HG03575 (cell line): Measurements from ENCODE around the gene NTHL1.
"Not testable (repeated sequence)": the region's sequence is repeated elsewhere in the genome, so short reads cannot be mapped to it uniquely, and the experiment has no call there.

Experiments
- ATAC-seq: cut with Tn5 transposase; IDR thresholded peaks from one replicate; pipeline ENCODE4 v1.9.1; 2021; ENCODE audit not compliant: unreplicated experiment, insufficient number of reproducible peaks, low FRiP score; ENCODE audit errors: extremely low read depth

The NTHL1 gene

DNA sequence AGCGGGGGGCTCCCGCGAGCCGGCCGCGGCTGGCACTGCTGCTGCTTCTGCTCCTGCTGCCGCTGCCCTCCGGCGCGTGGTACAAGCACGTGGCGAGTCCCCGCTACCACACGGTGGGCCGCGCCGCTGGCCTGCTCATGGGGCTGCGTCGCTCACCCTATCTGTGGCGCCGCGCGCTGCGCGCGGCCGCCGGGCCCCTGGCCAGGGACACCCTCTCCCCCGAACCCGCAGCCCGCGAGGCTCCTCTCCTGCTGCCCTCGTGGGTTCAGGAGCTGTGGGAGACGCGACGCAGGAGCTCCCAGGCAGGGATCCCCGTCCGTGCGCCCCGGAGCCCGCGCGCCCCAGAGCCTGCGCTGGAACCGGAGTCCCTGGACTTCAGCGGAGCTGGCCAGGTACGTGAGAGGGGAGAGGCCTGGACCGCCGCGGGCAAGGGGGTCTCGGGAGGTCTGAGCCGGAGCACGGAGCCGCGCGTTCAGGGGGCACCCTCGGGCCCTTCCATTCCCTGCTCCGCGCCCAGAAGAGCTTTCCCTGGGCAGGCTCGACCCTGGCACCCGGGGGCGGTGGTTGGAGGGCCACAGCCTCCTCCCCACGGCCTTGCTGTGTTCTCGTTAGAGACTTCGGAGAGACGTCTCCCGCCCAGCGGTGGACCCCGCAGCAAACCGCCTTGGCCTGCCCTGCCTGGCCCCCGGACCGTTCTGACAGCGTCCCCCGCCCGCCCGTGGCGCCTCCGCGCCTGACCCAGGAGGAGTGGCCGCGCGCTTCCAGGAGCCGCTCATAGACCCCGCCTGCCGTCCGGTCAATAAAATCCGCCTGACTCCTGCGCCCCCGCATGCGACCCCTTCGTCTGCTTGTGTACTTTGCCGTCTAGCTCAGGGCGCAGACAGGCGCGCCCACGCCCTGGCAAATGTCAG, 27.5 kb downstream of the NTHL1 start:
- no peak for ATAC-seq

DNA sequence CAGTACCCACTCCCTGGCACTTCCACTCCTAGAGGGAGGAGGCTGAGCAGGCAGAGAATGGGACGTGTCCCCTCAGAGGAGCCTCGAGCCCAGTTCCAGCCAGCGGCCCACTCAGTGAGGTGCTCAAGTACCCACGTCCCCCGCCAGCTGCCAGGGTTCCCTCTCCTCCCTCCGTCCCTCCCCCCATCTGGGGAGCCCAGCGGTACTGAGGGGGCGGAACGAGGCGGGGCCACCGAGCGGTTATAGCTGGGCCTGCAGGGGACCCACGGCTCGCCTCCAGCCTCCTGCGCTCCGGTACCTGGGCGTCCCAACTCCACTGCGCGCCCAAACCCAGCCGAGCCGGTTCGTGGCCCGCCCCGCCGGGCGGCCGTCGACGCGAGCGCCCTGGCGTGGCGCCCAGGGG, 28.1 kb downstream of the NTHL1 start, which contains the start of gene NPW:
Gene NPW (plus strand): TSS at position 268 of the 403 bp plus-strand sequence.
- ATAC-seq = no peak

DNA sequence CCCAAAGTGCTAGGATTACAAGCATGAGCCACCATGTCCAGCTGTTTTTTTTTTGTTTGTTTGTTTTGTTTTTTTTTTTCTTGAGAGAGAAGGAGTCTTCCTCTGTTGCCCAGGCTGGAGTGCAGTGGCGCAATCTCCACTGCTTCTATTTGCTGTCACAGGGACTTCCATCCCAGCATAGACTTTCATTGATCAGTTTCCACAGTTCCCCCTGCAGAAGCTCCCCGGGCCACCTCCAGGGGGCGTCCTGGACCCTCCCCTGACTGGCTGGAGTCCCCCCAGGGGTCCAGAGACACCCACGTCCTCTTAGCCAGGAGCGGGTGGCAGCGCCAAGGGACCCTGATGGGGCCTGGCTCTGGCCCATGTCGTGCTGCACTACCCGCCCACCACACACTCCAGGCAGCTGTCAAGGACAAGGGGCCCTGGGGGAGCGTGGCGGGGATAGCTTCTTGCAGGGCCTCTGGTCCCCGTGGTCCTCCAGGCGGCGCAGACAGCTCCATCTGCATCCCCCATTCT, 31.2 kb downstream of the NTHL1 start:
- no peak for ATAC-seq

DNA sequence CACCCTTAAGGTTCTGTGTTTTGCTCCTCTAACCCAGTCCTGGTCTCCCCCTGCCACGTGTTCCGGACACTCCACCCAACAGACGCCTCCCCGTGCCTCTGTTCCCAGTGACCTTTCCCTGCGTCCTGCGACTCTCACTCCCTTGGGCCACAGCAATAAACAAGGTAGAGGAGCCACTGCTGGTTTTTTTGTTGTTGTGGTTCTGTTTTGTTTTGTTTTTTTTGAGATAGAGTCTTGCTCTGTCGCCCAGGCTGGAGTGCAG, 31.8 kb downstream of the NTHL1 start:
- ATAC-seq = no peak

DNA sequence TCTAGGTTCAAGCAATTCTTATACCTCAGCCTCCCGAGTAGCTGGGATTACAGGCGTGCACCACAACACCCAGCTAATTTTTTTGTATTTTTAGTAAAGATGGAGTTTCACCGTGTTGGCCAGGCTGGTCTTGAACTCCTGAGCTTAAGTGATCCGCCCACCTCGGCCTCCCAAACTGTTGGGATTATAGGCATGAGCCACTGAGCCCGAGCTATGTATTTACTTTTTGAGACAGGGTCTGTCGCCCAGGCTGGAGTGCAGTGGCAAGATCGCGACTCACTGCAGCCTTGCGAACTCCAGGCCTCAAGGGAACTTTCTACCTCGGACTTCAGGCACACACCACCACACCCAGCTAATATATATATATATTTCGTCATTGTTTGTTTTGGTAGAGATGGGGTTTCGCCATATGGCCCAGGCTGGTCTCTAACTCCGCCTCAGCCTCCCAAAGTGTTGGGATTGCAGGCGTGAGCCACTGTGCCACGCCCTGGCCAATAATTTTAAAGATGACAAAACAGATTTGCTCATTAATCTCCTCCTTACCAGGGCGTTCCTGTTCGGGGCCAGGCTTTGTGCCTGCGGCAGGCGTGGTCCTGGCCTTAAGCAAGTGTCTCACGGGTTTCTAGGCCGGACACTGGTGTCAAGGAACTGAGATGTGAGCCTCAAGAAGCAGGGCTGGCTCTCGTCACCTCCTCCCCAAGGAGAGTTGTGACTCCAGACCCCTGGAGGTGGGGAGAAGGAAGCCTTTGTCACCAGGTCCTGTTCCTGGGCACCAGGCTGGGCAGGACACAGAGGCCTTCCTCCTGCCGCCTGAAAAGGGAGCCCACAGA, 32.3 kb downstream of the NTHL1 start:
- no peak for ATAC-seq

DNA sequence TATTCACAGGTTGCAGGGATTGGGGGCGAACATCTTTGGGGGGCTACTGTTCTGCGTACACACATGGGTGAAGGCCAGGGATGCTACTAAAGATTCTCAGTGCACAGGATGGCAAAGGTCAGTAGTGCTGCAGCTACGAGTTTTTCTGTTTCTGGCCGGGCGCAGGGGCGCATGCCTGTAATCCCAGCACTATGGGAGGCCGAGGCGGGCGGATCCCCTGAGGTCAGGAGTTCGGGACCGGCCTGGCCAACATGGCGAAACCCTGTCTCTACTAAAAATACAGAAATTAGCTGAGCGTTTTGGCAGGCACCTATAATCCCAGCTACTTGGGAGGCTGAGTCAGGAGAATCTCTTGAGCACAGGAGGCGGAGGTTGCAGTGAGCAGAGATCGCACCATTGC, 34.1 kb downstream of the NTHL1 start:
- ATAC-seq = no peak

DNA sequence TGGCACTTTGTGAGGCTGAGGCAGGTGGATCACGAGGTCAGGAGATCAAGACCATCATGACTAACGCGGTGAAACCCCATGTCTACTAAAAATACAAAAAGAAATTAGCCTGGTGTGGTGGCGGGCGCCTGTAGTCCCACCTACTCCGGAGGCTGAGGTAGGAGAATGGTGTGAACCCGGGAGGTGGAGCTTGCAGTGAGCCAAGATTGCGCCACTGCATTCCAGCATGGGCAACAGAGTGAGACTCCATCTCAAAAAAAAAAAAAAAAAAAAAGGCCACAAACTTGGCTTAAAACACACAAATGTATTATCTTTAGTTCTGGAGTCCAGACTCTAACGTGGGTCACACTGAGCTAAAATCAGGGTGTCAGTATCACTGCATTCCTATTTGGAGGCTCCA, 35.9 kb downstream of the NTHL1 start:
- not testable (repeated sequence) for ATAC-seq

DNA sequence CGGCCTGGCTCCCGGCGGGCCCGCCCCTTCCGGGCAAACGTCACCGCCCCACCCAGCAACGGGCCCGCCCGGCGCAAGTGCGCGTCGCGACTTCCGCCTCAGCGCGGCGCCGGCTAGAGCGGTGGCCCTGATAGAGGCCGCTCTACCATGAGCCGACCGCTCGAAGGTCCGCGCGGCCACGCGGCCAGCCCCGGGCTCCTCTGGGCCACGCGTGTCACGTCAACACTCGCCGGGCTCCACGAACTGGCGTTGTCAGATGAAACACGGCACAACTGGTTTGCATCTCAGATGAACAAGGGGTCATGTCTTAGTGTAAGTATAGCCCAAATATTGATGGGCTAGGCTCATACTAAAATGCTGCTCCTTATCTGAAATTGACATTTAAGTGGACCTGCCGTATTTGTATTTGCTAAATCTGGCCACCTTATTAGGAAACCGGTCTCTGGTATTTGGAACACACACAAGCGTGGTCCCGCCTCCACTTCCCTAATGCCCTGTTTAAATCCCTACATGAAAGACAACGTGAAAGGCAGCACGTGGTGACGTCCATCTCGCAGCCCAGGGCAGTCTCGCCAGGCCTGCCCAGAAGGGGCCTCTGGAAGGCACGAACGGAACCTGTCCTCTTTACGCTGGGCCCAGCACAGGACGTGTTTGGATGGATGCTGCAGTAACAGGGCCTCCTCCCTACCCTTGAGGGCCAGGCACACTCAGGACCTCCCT, 37.7 kb downstream of the NTHL1 start, which contains the start of gene ZNF598:
Gene ZNF598 (minus strand): TSS at position 31 of the 720 bp plus-strand sequence.
- ATAC-seq = no peak

DNA sequence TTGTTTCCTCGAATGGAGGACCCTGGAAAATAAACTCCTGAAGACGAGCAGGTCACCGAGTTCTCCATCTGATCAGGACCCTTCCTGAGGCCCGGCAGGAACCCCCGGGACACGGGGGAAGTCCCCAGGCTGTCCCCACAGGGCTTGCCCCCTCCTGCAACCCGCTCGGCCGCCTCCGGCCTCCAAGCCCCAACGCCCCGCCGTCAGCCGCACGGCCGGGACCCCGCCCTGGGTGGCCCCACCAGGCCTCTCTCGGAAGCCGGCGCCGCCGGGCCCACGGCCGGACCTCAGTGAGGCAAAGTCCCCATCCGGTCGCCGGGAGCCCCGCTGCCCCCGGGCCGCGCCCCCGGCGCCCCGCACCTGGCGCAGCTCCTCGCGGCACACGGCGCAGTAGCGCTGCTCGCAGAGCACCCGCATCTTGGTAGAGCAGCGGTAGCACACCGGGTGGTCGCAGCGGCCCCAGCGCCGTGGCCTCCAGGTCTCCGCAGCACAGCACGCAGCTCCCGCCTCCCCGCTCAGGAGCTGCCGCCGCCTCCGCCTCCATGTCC, 38.4 kb downstream of the NTHL1 start:
- no peak for ATAC-seq

DNA sequence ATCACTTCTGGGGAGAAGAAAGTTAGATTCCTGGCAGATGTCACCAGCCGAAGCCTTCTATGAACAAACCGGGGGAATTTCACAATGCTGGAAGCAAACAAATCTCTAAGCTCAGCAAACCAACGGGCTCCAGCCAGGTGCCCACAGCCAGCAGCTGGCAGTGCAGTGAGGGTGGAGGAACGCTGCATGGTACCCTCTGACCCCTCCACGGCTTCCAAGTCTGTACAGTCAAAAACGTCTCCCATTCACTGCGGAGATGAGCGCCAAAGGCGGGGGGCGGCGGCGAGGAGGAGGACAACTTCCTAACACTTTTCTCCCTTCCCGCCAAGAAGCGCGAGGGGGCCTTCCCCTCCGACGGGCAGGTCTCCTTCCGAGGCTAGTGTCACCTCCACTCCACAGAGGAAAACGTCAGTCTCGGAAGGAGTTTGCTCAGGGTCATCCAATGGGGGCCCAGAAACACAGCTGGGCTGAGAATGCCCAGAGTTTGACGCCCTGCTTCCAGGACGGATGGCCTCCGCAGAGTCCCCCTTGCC, 38.9 kb downstream of the NTHL1 start:
- no peak for ATAC-seq

DNA sequence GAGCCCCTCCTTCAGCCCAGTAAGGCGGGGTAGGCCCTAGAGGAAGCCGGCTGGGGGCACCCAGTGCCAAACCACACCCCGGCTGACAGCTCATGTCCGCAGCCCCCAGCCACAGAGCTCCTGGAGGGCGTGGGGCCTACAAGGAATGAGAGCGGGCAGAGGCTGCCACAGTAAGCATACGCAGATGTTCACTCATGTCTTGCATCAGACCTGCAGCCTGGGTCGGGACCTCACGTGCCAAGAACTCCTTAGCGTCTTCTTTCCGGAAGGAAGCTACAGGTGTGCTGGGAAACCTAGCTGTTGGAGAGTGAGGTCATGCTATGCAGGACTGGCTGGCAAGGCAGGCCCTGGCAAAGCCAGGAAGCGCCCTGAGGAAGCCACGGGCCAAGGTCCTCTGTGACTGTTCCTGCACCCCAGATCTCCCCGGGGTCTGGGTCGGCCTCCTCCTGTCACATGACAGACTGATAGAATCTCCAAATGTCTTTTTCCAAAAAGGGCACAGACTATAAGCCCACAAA, 39.6 kb downstream of the NTHL1 start:
- ATAC-seq = no peak

DNA sequence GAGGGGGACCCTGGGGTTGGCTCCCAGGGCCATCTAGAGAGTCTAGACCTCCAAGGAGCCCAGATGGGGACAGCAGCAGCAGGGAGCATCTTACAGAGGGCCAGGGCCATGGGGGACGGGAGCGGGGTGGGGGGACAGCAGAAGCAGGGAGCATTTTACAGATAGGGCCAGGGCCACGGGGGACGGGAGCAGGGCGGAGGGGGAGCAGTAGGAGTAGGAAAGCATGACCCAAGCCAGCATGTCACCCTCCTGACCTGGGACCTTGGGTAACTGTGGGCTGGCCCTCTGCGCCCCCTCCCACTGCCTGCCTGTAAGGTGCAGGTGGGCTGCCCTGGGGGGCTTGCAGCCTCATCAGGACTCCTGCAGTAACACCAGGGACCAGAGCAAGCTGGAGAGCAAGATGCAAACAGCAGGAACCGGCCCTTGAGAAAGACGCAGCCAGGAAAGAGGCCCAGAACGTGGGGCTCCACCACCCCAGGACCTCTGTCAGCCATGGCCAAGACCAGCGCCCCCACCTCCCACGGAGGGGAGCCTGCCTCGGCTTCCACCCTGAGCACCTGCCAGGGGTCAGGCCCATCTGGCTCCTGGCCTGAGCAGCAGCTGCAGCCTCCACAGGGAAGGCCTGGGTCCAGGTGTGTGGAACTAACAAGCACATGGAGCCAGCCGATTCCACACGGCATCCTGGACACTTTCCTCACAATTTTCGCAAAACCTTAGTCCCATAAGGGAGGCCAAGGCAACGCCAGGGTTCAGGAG, 40.4 kb downstream of the NTHL1 start:
- no peak for ATAC-seq

DNA sequence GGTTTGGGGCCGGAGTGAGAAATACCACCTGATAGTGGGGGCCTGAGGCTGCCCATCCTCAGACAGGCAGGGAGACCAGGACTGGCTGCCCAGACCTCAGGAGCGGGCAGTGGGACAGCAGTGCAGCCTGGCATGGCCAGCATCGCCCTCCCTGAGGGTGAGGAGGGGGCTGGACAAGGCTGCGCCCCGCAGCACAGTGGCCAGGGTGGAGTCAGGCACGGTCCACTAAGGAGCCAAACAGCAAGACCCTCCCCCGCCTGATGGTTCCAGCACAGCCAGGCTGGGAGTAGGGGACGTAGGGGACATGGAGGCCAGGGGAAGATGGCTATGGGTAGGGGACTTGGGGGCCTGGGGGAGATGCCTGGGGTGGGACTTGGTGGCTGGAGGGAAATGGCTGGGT, 41.3 kb downstream of the NTHL1 start:
- no peak for ATAC-seq

DNA sequence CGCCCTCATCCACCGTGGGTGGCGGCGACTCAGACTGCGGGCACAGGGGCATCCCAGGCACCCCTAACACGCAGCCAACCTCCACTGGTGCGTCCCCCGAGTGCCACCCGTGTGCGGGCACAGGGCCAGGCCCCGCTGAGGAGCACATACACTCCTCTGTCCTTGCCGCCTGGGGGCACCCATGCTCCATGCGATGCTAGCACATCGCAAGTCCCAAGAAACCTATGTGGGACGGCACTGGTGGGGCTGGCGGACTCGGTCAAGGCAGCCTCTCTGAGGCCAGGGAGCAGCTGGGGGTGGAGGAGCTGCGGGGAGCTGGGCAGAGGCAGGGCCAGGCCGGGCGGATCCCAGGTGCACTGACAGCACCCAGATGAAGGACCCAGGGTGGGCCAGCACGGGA, 42.0 kb downstream of the NTHL1 start:
- no peak for ATAC-seq

DNA sequence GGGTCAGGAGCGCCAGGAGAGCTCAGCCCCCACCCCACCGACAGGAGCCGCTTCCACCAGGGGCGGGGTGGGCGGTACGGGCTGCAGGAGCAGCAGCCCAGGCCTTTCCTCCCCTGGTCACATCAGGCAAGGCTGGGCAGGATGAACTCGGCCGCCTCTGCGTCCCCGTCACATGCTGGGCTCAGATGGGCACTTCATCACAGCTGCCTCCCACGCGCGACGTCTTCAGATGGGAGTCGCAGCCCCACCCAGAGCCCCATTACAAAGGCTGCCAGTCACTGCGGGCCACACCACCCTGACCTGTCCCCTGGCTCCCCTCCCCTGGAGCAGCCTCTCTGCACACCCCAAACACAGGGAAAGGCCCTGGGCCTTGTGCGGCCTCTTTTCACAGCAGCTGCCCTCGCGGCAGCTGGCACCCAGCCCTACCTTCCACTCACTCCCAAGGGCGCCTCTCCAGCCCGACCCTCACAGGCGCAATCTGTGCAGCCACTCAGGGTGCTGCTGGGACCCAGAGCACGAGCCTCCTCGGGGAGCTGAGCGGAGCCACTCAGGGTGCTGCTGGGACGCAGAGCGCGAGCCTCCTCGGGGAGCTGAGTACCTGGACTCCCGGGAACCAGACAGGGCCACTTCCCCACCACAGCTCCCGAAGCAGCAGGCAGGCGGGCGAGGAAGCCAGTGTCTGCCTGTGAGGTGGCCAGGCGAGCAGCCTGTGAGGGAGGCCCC, 42.7 kb downstream of the NTHL1 start:
- no peak for ATAC-seq

DNA sequence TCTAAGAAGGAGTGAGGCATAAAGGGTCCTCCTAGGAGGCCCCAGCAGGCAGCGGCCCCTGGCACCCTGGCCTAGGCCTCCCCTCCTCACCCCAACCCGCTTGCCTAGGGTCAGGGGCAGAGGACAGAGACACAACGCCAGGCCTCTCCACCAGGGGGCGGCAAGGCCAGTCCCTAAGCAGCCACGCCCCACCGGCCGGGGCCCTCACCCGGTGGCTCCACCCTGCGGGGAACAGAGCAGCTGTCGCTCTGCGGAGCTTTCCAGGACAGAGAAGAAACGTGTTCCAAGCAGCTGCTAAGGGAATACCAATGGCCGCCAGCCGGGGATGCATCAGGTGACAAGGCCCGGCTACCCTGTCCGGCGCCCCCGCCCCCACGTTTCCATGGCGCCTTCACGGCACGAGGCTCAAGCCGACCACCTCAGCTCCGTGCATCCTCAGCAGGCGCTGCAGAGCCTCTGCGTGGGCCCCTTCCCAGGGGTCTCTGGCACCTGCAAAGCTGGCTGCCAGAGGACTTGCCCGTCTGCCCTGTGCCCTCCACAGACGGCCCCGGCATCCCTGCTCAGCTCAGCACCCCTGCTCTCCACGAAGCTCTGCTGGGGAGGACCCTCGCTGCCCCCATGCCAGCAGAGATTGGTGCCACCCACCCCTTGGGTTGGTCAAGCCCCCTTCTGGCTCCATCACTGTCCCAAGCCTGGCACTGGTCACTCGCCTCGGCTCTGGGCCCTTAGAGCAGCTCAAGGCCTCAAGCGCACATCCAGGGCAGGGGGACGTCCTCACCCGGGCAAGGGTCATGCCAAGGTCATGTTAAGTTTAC, 43.6 kb downstream of the NTHL1 start:
- ATAC-seq = no peak
